Testis (tissue), 3 donors: ENCODE results near the gene COL2A1. TPM values are rescaled to one million over a fixed set of nuclear protein-coding genes. Genes with fewer than 3 reads are reported as not detected.

Source experiments
- DNase-seq: peaks from one replicate; pipeline ENCODE4 v3.0.0-alpha.2; 2019
- H3K27ac ChIP-seq, 2 donors: fragments of 200-600 bp; sonication (generic); one replicate each; pipeline ENCODE4 v1.5.1; 2019
- H3K27me3 ChIP-seq: fragments of 200-600 bp; sonication (generic); one replicate; pipeline ENCODE4 v1.5.1; 2019
- H3K36me3 ChIP-seq: fragments of 200-600 bp; sonication (generic); one replicate; pipeline ENCODE4 v1.5.1; 2017; ENCODE audit warnings: low read depth; ENCODE audit errors: missing control alignments
- H3K4me1 ChIP-seq: fragments of 200-600 bp; sonication (generic); one replicate; pipeline ENCODE4 v1.5.1; 2019
- H3K4me3 ChIP-seq, 2 donors: fragments of 200-600 bp; sonication (generic); one replicate each; pipeline ENCODE4 v1.5.1; 2017 to 2019
- H3K9me3 ChIP-seq: fragments of 200-600 bp; sonication (generic); one replicate; pipeline ENCODE4 v1.5.1; 2017
- CTCF ChIP-seq, 3 experiments: fragments of 450-650 bp in 2 of 3; fragments of 200-600 bp in 1 of 3; sonication (generic) in 1 of 3; IDR thresholded peaks; one replicate each; pipeline ENCODE4 v1.5.1; 2016 to 2019; ENCODE audit warnings: antibody characterized with exemption in 3 of 3, mild to moderate bottlenecking in 2 of 3, moderate library complexity in 1 of 3
- POLR2A ChIP-seq: fragments of 450-650 bp; IDR thresholded peaks from one replicate; pipeline ENCODE4 v1.6.1; 2017; ENCODE audit warnings: antibody characterized with exemption, mild to moderate bottlenecking, moderate library complexity
- WGBS, 2 donors: methylation state at CpG; one replicate each; pipeline ENCODE4 v1.1.5; 2018; 5-methylcytosine and 5-hydroxymethylcytosine counted together
- intact Hi-C: fragments of 100-400 bp; cut with DNase I; formaldehyde crosslinking; loops from one replicate; pipeline ENCODE4 v1.15.1; 2023; ENCODE audit warnings: low total_unique reads
- polyA plus RNA-seq: library from polyadenylated mRNA; stranded (reverse); fragments of 350-450 nt; fragmentation: Illumina TruSeq; extraction: RNeasy Lipid Tissue Mini Kit (QIAGEN cat#74804); gene quantifications from one replicate; pipeline ENCODE4 v1.2.3, GENCODE V29; 2014; ENCODE audit warnings: low read depth, low replicate concordance; ENCODE audit not compliant: insufficient read depth
- total RNA-seq, 2 donors: library from RNA; depleted of rRNA; stranded (reverse); fragments of >200 nt; gene quantifications; one replicate each; pipeline ENCODE4 v1.2.3, GENCODE V29; 2016

The COL2A1 gene
- total and polyA plus RNA-seq, 3 donors from 2014 or later = 1.8 to 8.0 (median 2.8) TPM

- no peak for DNase-seq
- 81 to 86% methylated on average over 8 to 12 of the region's 12 CpGs for WGBS, 2 donors
- Histone ChIP-seq H3K4me1 (peaks cover 7% of the 10 kb centered on the region), H3K9me3 (no peaks in the 10 kb centered on the region), H3K4me3 (no peak overlapping the region), H3K36me3 (no peaks in the 10 kb centered on the region), H3K27me3 (no peaks in the 10 kb centered on the region), H3K27ac (no peak overlapping the region)
- intact Hi-C loops = no loop called here
- TF ChIP-seq POLR2A (no peak), CTCF (IDR thresholded peaks at IDR 0.05) (no peak)
Observed at GRCh38 chr12:47943623-47944340, 60.5 kb downstream of the COL2A1 start.

- peaks cover 7% of the 10 kb centered on the region for H3K4me1 ChIP-seq
- H3K4me3 ChIP-seq = no peak overlapping the region
- 38 to 58% methylated on average over 7 to 31 of the region's 31 CpGs for WGBS, 2 donors
- no peak for DNase-seq
- no peaks in the 10 kb centered on the region for H3K27me3 ChIP-seq
- no peak for TF ChIP-seq POLR2A
- intact Hi-C loops = no loop called here
- H3K9me3 ChIP-seq = no peaks in the 10 kb centered on the region
- no peaks in the 10 kb centered on the region for H3K36me3 ChIP-seq
- no peak overlapping the region for H3K27ac ChIP-seq
Observed at GRCh38 chr12:47942614-47943225, 61.6 kb downstream of the COL2A1 start.

GRCh38 chr12:47941871-47942613, 62.2 kb downstream of the COL2A1 start:
- intact Hi-C loops = no loop called here
- 14 to 30% methylated on average over 9 to 40 of the region's 40 CpGs for WGBS, 2 donors
- no peaks in the 10 kb centered on the region for H3K36me3 ChIP-seq

GRCh38 chr12:47941475-47941780, 62.8 kb downstream of the COL2A1 start:
- Histone ChIP-seq H3K27me3 (no peaks in the 10 kb centered on the region), H3K4me3 (no peak overlapping the region), H3K36me3 (no peaks in the 10 kb centered on the region), H3K9me3 (no peaks in the 10 kb centered on the region), H3K27ac (no peak overlapping the region), H3K4me1 (no peaks in the 10 kb centered on the region)
- DNase-seq = no peak
- intact Hi-C loops = no loop called here
- 59 to 72% methylated on average over 9 of the region's 9 CpGs for WGBS, 2 donors
- no peak for TF ChIP-seq CTCF (IDR thresholded peaks at IDR 0.05)
- TF ChIP-seq POLR2A = no peak

More at GRCh38 chr12:47941871-47942613, 62.2 kb downstream of the COL2A1 start:
- TF ChIP-seq CTCF (IDR thresholded peaks at IDR 0.05) = no peak
- TF ChIP-seq POLR2A = no peak
- Histone ChIP-seq H3K4me1 (peaks cover 1% of the 10 kb centered on the region), H3K9me3 (no peaks in the 10 kb centered on the region), H3K27me3 (no peaks in the 10 kb centered on the region), H3K4me3 (no peak overlapping the region), H3K27ac (no peak overlapping the region)
- DNase-seq = no peak

- intact Hi-C loops = no loop called here
- Histone ChIP-seq H3K27ac (no peak overlapping the region), H3K4me1 (no peaks in the 10 kb centered on the region), H3K4me3 (no peak overlapping the region), H3K9me3 (no peaks in the 10 kb centered on the region), H3K36me3 (no peaks in the 10 kb centered on the region), H3K27me3 (no peaks in the 10 kb centered on the region)
- WGBS, 2 donors = 93 to 95% methylated on average over 10 of the region's 10 CpGs
- DNase-seq = no peak
- TF ChIP-seq POLR2A (no peak), CTCF (IDR thresholded peaks at IDR 0.05) (no peak)
Observed at GRCh38 chr12:47940773-47941474, 63.4 kb downstream of the COL2A1 start.
